Suprapubic skin (tissue), 4 donors: Measurements from ENCODE around the gene ASB18. TPM values are rescaled to one million over a fixed set of nuclear protein-coding genes. Genes with fewer than 3 reads are reported as not detected.

Source experiments
- DNase-seq, 2 donors: peaks; one replicate each; pipeline ENCODE4 v3.0.0-alpha.2; 2019; ENCODE audit warnings: low spot score in 2 of 2
- H3K27ac ChIP-seq: fragments of 200-600 bp; sonication (generic); one replicate; pipeline ENCODE4 v1.5.1; 2019
- H3K27me3 ChIP-seq: fragments of 200-600 bp; sonication (generic); one replicate; pipeline ENCODE4 v1.5.1; 2019
- H3K36me3 ChIP-seq: fragments of 200-600 bp; sonication (generic); one replicate; pipeline ENCODE4 v1.5.1; 2019
- H3K4me1 ChIP-seq: fragments of 200-600 bp; sonication (generic); one replicate; pipeline ENCODE4 v1.5.1; 2019
- H3K4me3 ChIP-seq: fragments of 200-600 bp; sonication (generic); one replicate; pipeline ENCODE4 v1.5.1; 2019; ENCODE audit warnings: mild to moderate bottlenecking
- H3K9me3 ChIP-seq: fragments of 200-600 bp; sonication (generic); one replicate; pipeline ENCODE4 v1.5.1; 2019
- CTCF ChIP-seq, 2 donors: fragments of 200-600 bp in 1 of 2; fragments of 450-650 bp in 1 of 2; sonication (generic) in 1 of 2; IDR thresholded peaks; one replicate each; pipeline ENCODE4 v1.5.1; 2016 to 2019; ENCODE audit warnings: antibody characterized with exemption in 2 of 2, mild to moderate bottlenecking in 1 of 2, moderate library complexity in 1 of 2
- EP300 ChIP-seq: sonication (generic); formaldehyde crosslinking; IDR thresholded peaks from one replicate; pipeline ENCODE4 v1.6.1; 2017; ENCODE audit warnings: antibody characterized with exemption
- POLR2A ChIP-seq, 2 donors: fragments of 450-650 bp; IDR thresholded peaks; one replicate each; pipeline ENCODE4 v1.6.1; 2017; ENCODE audit warnings: antibody characterized with exemption in 2 of 2, mild to moderate bottlenecking in 2 of 2, moderate library complexity in 2 of 2
- POLR2AphosphoS5 ChIP-seq, 3 donors: sonication (generic); formaldehyde crosslinking; IDR thresholded peaks; one replicate each; pipeline ENCODE4 v1.6.1; 2017; ENCODE audit warnings: antibody characterized with exemption in 3 of 3
- WGBS: methylation state at CpG from one replicate; pipeline ENCODE4 v1.1.5; 2018; 5-methylcytosine and 5-hydroxymethylcytosine counted together
- total RNA-seq, 4 donors: library from RNA; depleted of rRNA; stranded (reverse); fragments of >200 nt; gene quantifications; one replicate each; pipeline ENCODE4 v1.1.0, GENCODE V29; 2016

Gene ASB18
- total RNA-seq, 4 donors from 2014 or later: 0.13 TPM; not detected in 3

GRCh38 chr2:236241181-236242056, 22.8 kb downstream of the ASB18 start:
- Histone ChIP-seq H3K27me3 (peaks cover 58% of the 10 kb centered on the region), H3K27ac (no peak overlapping the region), H3K9me3 (no peaks in the 10 kb centered on the region), H3K36me3 (no peaks in the 10 kb centered on the region), H3K4me1 (peaks cover 11% of the 10 kb centered on the region), H3K4me3 (no peak overlapping the region)
- DNase-seq: no peak
- WGBS: 66% methylated on average over 13 of the region's 13 CpGs
- no peak for TF ChIP-seq POLR2A (IDR thresholded peaks at IDR 0.05)
- no peak for TF ChIP-seq POLR2AphosphoS5 (IDR thresholded peaks at IDR 0.05)
- TF ChIP-seq EP300: no peak
- no peak for TF ChIP-seq CTCF (IDR thresholded peaks at IDR 0.05)

GRCh38 chr2:236240228-236240990, 23.8 kb downstream of the ASB18 start:
- Histone ChIP-seq H3K27me3 (peaks cover 65% of the 10 kb centered on the region), H3K9me3 (no peaks in the 10 kb centered on the region), H3K4me3 (no peak overlapping the region), H3K27ac (no peak overlapping the region), H3K4me1 (peaks cover 14% of the 10 kb centered on the region), H3K36me3 (no peaks in the 10 kb centered on the region)
- 57% methylated on average over 15 of the region's 15 CpGs for WGBS
- DNase-seq: peak in 1 of 2 donors; percentile 67
- TF ChIP-seq CTCF (IDR thresholded peaks at IDR 0.05): no peak
- TF ChIP-seq POLR2AphosphoS5 (IDR thresholded peaks at IDR 0.05): no peak
- TF ChIP-seq POLR2A (IDR thresholded peaks at IDR 0.05): no peak
- TF ChIP-seq EP300: no peak

GRCh38 chr2:236239276-236240065, 24.7 kb downstream of the ASB18 start:
- no peak for TF ChIP-seq POLR2A (IDR thresholded peaks at IDR 0.05)
- no peak for TF ChIP-seq EP300
- TF ChIP-seq CTCF (IDR thresholded peaks at IDR 0.05): no peak
- no peak for TF ChIP-seq POLR2AphosphoS5 (IDR thresholded peaks at IDR 0.05)
- Histone ChIP-seq H3K27ac (no peak overlapping the region), H3K27me3 (peaks cover 70% of the 10 kb centered on the region), H3K4me3 (no peak overlapping the region), H3K36me3 (no peaks in the 10 kb centered on the region), H3K9me3 (no peaks in the 10 kb centered on the region), H3K4me1 (peaks cover 14% of the 10 kb centered on the region)
- DNase-seq: peak in 1 of 2 donors; percentile 49
- 71% methylated on average over 14 of the region's 17 CpGs for WGBS

GRCh38 chr2:236238751-236239150, 25.5 kb downstream of the ASB18 start:
- Histone ChIP-seq H3K27ac (no peak overlapping the region), H3K9me3 (peaks cover 1% of the 10 kb centered on the region), H3K4me3 (no peak overlapping the region), H3K4me1 (peaks cover 14% of the 10 kb centered on the region), H3K27me3 (peaks cover 77% of the 10 kb centered on the region), H3K36me3 (no peaks in the 10 kb centered on the region)
- WGBS: 82% methylated on average over 6 of the region's 6 CpGs
- DNase-seq: peak in 1 of 2 donors; percentile 76
- TF ChIP-seq CTCF (IDR thresholded peaks at IDR 0.05) (no peak), EP300 (no peak), POLR2A (IDR thresholded peaks at IDR 0.05) (no peak), POLR2AphosphoS5 (IDR thresholded peaks at IDR 0.05) (no peak)
